Measurements from ENCODE around the gene SMIM44.

Gene SMIM44

GRCh38 chr19:3475449-3475848, 7.8 kb downstream of the SMIM44 start:
- DNase-seq: no peak

GRCh38 chr19:3474614-3475013, 8.6 kb downstream of the SMIM44 start:
- no peak for DNase-seq

- DNase-seq: no peak
Observed at GRCh38 chr19:3474010-3474409, 9.2 kb downstream of the SMIM44 start.

- DNase-seq: no peak
Observed at GRCh38 chr19:3471954-3472655, 11.1 kb downstream of the SMIM44 start.

GRCh38 chr19:3470500-3471128, 12.6 kb downstream of the SMIM44 start:
- no peak for DNase-seq

GRCh38 chr19:3469638-3470499, 13.4 kb downstream of the SMIM44 start:
- no peak for DNase-seq

- no peak for DNase-seq
Observed at GRCh38 chr19:3468211-3468610, 15.0 kb downstream of the SMIM44 start.

- DNase-seq: no peak
Observed at GRCh38 chr19:3467437-3468198, 15.6 kb downstream of the SMIM44 start.

- DNase-seq: no peak
Observed at GRCh38 chr19:3466635-3467034, 16.6 kb downstream of the SMIM44 start.

- DNase-seq: no peak
Observed at GRCh38 chr19:3465552-3465951, 17.7 kb downstream of the SMIM44 start.

GRCh38 chr19:3464587-3465235, 18.5 kb downstream of the SMIM44 start:
- no peak for DNase-seq

- no peak for DNase-seq
Observed at GRCh38 chr19:3463714-3464586, 19.3 kb downstream of the SMIM44 start.

- DNase-seq: no peak
Observed at GRCh38 chr19:3462991-3463713, 20.1 kb downstream of the SMIM44 start.

GRCh38 chr19:3459965-3460582, 23.2 kb downstream of the SMIM44 start:
- DNase-seq: no peak

GRCh38 chr19:3459089-3459881, 24.0 kb downstream of the SMIM44 start:
- no peak for DNase-seq

GRCh38 chr19:3458229-3459088, 24.8 kb downstream of the SMIM44 start:
- DNase-seq: no peak

- no peak for DNase-seq
Observed at GRCh38 chr19:3457528-3458228, 25.6 kb downstream of the SMIM44 start.
